Stimulated activated naive B cell treated with anti-CD40 and anti-IgM and Interleukin-4, amounts not matched to agents 10 μg/mL and 1 μg/mL and 100 μg/mL, for 72 hours (primary cell): Measurements from ENCODE around the gene PPP1R37.

Experiments
- ATAC-seq, 2 donors: fragments of 150-1000 bp; cut with Tn5 transposase; replicated peaks; 2 replicates each; pipeline ENCODE4 v1.10.0; 2021; ENCODE audit warnings: moderate library complexity in 1 of 2
- DNase-seq: peaks from one replicate; pipeline ENCODE4 v3.0.0; 2021
- H3K27ac Mint-ChIP-seq: one replicate; pipeline ENCODE4 v1.8.0; 2022; ENCODE audit warnings: mild to moderate bottlenecking, mixed read lengths
- H3K27me3 Mint-ChIP-seq, 2 donors: one replicate each; pipeline ENCODE4 v1.8.0; 2022; ENCODE audit warnings: mixed read lengths in 2 of 2
- H3K36me3 Mint-ChIP-seq, 2 donors: one replicate each; pipeline ENCODE4 v1.8.0; 2022; ENCODE audit warnings: mixed read lengths in 2 of 2, mild to moderate bottlenecking in 1 of 2
- H3K4me1 Mint-ChIP-seq, 2 donors: one replicate each; pipeline ENCODE4 v1.8.0; 2022; ENCODE audit warnings: mixed read lengths in 2 of 2, mild to moderate bottlenecking in 1 of 2
- H3K4me3 Mint-ChIP-seq, 2 donors: one replicate each; pipeline ENCODE4 v1.8.0; 2022; ENCODE audit warnings: mild to moderate bottlenecking in 2 of 2, mixed read lengths in 2 of 2, moderate library complexity in 1 of 2
- H3K9me3 Mint-ChIP-seq, 2 donors: one replicate each; pipeline ENCODE4 v1.8.0; 2022; ENCODE audit warnings: mixed read lengths in 2 of 2, mild to moderate bottlenecking in 1 of 2

The PPP1R37 gene

DNA sequence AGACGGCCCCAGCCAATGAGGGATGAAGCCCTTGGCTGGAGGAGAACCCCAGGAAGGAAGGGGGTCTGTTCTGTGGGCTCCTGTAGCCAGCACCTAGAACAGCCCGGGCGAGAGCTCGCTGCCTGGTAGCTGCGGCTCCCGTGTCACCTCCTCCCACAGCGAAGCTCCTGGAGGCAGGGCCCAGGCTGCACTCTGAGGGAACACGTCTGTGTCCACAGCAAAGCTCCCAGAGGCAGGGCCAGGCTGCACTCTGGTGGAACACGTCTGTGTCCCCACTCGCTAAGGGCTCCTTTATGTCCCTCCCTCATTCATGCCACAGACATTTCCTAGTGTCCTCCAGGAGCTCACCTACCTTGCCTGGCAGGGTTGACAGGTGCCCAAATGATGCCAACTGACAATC is 76.6 kb downstream of the PPP1R37 start:
- no peak overlapping the region for H3K27ac Mint-ChIP-seq
- H3K4me3 Mint-ChIP-seq: no peak overlapping the region
- DNase-seq (no peak), ATAC-seq (no peak)
- no peaks in the 10 kb centered on the region for H3K27me3 Mint-ChIP-seq
- peaks cover 30 to 42% of the 10 kb centered on the region in 2 donors for H3K4me1 Mint-ChIP-seq
- H3K36me3 Mint-ChIP-seq: peaks cover 0 to 7% of the 10 kb centered on the region in 2 donors
- no peaks in the 10 kb centered on the region for H3K9me3 Mint-ChIP-seq

DNA sequence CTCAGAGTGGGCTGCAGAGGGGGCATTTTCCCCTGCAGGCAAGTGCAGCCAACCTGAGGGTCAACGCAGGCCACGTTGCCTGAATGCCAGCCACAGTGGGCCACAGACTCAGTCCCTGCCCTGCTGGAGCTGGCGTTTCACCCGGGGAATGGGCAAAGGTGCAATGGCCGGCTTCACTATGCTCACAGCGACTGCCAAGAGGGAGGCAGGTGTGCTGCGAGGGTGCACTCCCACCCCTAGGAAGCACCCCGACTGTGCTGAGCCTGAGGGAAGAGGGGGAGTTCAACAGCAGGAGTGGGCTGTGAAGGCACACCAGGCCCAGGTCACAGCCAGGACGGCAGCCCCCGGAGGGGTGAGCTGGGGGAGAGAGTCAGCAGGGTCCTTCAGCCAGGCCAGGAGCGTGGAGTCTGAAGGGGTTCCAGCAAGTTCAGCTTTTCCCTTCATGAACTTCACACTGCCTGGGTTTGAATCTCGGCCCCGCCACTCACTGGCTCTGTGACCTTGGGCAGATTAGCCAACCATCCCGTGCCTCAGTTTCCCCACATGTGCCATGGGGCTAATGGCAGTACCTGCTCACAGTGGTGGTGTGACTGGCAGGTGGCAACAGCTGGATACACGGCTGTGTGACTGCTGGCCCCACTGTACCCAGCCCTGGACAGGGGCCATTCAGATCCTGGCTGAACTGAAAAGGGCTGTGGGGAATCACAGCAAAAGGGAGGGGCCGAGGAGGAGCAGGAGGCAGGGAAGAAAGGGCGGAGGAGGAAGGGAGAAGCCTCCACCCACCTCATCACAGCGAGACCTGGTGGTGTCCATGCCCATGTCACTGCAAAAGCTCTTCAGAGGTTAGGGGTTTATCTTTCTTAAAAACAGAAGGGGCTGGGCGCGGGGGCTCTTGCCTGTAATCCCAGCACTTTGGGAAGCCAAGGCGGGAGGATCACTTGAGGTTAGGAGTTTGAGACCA is 77.4 kb downstream of the PPP1R37 start:
- Mint-ChIP-seq H3K27ac (no peak overlapping the region), H3K9me3 (no peaks in the 10 kb centered on the region), H3K4me1 (peaks cover 27 to 37% of the 10 kb centered on the region in 2 donors), H3K27me3 (no peaks in the 10 kb centered on the region), H3K36me3 (peaks cover 0 to 7% of the 10 kb centered on the region in 2 donors), H3K4me3 (no peak overlapping the region)
- no peak for DNase-seq
- ATAC-seq: no peak

DNA sequence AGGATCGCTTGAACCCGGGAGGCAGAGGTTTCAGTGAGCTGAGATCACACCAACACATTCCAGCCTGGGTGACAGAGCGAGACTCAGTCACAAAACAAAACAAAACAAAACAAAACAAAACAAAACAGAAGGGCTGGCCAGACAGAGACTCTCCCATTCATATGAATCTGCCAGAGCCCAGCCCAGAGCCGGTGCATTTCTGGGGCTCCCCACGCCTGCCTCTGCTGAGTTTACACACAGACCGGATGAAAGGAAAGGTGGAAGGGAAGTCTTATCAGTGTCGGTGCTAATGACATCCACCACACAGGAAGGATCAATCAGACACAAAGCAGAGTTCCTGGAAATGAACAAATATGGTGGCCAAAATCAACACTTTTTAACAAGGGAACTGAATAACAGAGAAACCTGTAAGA is 78.2 kb downstream of the PPP1R37 start:
- Mint-ChIP-seq H3K9me3 (no peaks in the 10 kb centered on the region), H3K4me3 (peak overlapping the region in 1 of 2 donors; percentile 26), H3K36me3 (peaks cover 0 to 7% of the 10 kb centered on the region in 2 donors), H3K27ac (peak overlapping the region; percentile 79), H3K27me3 (no peaks in the 10 kb centered on the region), H3K4me1 (peaks cover 24 to 37% of the 10 kb centered on the region in 2 donors)
- ATAC-seq (peak; percentile 50 to 66), DNase-seq (no peak)

DNA sequence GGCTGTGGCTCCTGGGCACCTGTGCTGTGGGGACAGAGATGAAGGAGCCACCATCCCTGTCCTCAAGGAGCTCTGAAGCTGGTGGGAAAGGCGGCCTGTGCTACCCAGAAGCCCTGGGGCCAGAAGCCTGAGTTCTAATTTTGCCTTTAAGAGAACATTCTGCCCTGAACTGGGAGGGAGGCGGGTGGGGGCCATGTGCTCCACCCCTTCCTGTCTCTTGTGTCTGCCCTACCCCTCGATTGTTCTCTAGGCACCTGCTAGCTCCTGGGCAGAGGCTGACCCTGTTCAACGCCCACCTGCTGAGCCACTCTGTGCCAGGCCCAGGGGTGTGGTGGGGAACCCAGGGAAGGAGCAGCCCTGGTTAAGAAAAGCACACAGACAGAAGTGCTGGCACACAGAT is 79.2 kb downstream of the PPP1R37 start:
- H3K27me3 Mint-ChIP-seq: no peaks in the 10 kb centered on the region
- no peaks in the 10 kb centered on the region for H3K9me3 Mint-ChIP-seq
- peak; percentile 25 to 36 for ATAC-seq
- H3K4me1 Mint-ChIP-seq: peaks cover 22 to 39% of the 10 kb centered on the region in 2 donors
- H3K36me3 Mint-ChIP-seq: peaks cover 0 to 4% of the 10 kb centered on the region in 2 donors
- DNase-seq: no peak
- H3K27ac Mint-ChIP-seq: no peak overlapping the region
- no peak overlapping the region for H3K4me3 Mint-ChIP-seq

DNA sequence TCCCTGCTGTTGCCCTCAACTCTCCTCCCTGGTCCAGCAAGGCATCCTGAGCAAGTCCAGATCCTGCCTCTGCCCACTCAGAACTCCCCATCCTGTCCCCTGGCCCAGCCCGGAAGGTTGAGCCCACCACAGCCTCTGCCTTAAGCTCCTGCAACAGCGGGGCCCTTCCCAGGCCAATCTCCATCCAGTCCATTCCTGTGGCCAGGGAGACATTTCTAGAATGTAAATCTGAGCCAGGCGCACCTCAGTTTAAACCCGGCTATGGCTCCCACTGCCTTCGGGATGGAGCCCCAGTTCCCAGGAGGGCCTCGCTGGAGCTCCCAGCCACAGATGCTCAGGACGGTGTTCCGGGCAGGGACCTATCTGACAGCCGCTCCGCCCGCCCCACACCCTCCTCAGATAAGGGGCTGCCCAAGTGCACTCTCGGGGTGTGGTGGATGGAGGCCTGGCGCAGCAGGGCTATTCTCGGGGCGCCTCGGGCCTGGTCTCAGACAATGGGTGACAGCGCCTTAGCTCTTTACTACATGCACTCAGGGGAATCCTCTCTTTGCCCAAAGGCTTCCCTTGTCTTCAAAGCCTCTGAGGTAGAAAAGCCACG is 79.7 kb downstream of the PPP1R37 start:
- Mint-ChIP-seq H3K27ac (no peak overlapping the region), H3K36me3 (peaks cover 0 to 4% of the 10 kb centered on the region in 2 donors), H3K9me3 (no peaks in the 10 kb centered on the region), H3K27me3 (no peaks in the 10 kb centered on the region), H3K4me3 (no peak overlapping the region), H3K4me1 (peaks cover 22 to 43% of the 10 kb centered on the region in 2 donors)
- ATAC-seq: no peak
- no peak for DNase-seq

DNA sequence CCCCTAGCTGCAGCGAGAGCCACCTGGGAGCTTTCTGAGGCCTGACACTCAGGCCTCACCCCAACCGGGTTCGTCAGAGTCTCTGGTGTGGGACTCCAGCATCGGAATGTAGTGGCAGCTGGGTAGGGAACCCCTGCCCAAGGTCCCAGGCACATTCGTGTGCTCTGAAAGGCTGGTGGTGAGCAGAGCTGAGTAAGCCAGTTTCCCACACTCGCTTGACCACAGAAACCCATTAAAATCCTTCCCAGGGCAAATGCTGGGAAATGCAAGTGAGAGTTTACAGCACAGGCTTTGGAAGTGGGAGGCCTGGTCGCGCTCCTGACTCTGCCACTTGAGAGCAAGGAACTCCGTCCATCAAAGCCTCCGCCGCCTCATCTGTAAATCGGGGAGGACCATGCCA is 80.8 kb downstream of the PPP1R37 start:
- Mint-ChIP-seq H3K4me3 (no peak overlapping the region), H3K4me1 (peaks cover 22 to 43% of the 10 kb centered on the region in 2 donors), H3K9me3 (no peaks in the 10 kb centered on the region), H3K27ac (peak overlapping the region; percentile 91), H3K36me3 (peaks cover 0 to 4% of the 10 kb centered on the region in 2 donors), H3K27me3 (no peaks in the 10 kb centered on the region)
- ATAC-seq: no peak
- DNase-seq: no peak

DNA sequence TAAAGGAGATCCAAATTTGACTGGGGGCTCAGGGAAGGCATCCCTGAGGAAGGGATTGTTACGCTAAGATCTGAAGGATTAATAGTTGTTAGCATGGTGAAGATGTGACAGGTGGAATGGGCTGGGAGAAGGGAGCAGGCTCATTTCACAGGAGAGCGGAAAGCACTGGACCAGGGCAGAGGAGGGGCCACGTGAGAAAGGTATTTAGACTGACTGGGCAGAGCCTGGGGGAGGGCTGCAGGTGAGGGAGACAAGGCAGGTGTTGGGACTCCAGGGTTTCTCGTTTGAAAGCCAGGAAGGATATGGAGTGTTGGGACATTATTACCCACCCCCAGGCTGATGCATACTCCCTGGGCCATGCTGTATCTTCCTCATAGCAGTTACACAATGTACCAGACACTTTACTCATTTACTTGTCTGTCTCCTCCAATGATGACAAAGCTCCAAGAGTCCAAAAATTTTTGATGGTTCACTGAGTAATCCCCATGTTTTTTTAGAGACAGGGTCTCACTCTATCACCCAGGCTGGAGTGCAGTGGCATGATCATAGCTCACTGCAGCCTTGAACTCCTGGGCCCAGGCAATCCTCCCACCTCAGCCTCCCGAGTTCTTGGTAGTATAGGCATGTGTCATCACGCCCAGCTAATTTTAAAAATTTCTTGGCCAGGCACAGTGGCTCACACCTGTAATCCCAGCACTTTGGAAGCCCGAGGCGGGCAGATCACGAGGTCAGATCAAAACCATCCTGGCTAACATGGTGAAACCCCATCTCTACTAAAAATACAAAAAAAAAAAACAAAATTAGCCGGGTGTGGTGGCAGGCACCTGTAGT is 82.8 kb downstream of the PPP1R37 start:
- peaks cover 0 to 4% of the 10 kb centered on the region in 2 donors for H3K36me3 Mint-ChIP-seq
- no peak overlapping the region for H3K27ac Mint-ChIP-seq
- H3K4me1 Mint-ChIP-seq: peaks cover 26 to 52% of the 10 kb centered on the region in 2 donors
- ATAC-seq (no peak), DNase-seq (no peak)
- peak overlapping the region in 1 of 2 donors; percentile 15 for H3K4me3 Mint-ChIP-seq
- no peaks in the 10 kb centered on the region for H3K9me3 Mint-ChIP-seq
- H3K27me3 Mint-ChIP-seq: no peaks in the 10 kb centered on the region

DNA sequence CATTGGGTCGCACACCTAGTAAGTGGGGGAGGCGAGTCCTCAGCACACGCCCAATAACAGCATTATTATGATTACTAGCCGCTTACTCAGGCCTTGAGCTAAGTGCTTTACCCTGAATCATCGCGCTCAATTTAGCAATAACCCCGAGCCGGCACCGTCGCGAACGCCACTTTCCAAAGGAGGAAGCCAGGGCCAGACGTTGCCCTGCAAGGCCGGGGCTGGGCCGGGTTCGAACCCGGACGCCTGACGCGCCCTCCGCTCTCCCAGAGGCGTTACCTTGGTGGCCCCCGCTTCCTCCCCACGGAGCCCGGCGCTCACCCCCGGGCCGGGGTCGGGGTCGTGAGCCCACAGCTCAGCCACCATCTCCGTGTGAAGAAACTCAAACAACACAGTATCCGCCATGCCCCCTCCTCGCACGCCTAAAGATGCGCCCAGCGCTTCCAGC is 84.9 kb downstream of the PPP1R37 start, which contains the start of gene TRAPPC6A:
Gene TRAPPC6A, minus strand, starts transcription at position 421 of the 445 bp plus-strand sequence. Its CDS starts 19 bp downstream, at position 402.
- DNase-seq (no peak), ATAC-seq (peak; percentile 5 to 6)
- Mint-ChIP-seq H3K27me3 (no peaks in the 10 kb centered on the region), H3K4me1 (peaks cover 23 to 50% of the 10 kb centered on the region in 2 donors), H3K27ac (peak within 1 kb of the TSS; percentile 97), H3K36me3 (peaks cover 10 to 18% of the 10 kb centered on the region in 2 donors), H3K4me3 (peak within 1 kb of the TSS; percentile 86 to 90), H3K9me3 (no peaks in the 10 kb centered on the region)

DNA sequence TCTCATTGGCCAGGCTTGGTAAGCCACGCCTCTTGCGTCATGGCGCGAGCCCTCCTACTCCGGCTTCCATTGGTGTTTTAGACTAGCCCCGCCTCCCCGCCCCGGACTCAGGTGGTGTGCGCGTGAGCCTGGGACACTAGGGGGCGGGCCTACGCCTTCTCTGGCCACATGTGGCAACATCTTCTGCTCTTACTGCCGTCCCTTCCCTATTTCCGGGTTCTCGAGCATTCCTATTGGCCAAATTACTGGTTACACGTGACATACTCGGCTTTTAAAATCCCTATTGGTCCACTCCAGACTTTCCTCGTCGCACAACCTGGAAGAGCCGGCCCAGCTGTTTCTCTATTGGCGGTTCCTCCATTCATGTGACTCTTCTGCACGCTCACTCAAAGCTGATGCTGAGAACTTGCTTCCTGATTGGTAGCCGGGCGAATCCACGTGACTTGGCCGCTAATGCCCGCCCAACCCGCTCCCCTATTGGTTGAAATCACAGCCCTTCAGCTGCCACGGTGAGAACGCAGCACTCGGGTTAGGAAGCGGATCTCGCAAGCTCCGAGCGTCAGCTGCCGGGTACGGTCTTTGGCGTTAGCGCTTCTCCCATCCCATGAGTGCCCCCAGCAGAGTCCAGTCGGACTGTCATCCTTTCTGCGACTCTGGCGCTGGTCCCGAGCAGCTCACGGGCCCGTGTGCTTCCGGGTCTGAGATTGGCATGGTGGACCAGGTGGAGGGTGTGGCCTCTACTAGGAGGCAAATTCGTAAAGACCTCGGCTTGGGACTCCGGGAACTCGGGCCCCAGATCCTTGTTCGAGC is 85.5 kb downstream of the PPP1R37 start, which contains the start of gene BLOC1S3:
Gene BLOC1S3, plus strand, starts transcription at position 523 of the 810 bp plus-strand sequence. CDS start 513 bp downstream, outside the sequence.
- DNase-seq (peak; percentile 99), ATAC-seq (peak; percentile 88 to 92)
- Mint-ChIP-seq H3K27ac (peak within 1 kb of the TSS; percentile 97), H3K4me1 (peaks cover 22 to 49% of the 10 kb centered on the region in 2 donors), H3K4me3 (peak within 1 kb of the TSS; percentile 86 to 90), H3K36me3 (peaks cover 11 to 20% of the 10 kb centered on the region in 2 donors), H3K9me3 (no peaks in the 10 kb centered on the region), H3K27me3 (no peaks in the 10 kb centered on the region)

DNA sequence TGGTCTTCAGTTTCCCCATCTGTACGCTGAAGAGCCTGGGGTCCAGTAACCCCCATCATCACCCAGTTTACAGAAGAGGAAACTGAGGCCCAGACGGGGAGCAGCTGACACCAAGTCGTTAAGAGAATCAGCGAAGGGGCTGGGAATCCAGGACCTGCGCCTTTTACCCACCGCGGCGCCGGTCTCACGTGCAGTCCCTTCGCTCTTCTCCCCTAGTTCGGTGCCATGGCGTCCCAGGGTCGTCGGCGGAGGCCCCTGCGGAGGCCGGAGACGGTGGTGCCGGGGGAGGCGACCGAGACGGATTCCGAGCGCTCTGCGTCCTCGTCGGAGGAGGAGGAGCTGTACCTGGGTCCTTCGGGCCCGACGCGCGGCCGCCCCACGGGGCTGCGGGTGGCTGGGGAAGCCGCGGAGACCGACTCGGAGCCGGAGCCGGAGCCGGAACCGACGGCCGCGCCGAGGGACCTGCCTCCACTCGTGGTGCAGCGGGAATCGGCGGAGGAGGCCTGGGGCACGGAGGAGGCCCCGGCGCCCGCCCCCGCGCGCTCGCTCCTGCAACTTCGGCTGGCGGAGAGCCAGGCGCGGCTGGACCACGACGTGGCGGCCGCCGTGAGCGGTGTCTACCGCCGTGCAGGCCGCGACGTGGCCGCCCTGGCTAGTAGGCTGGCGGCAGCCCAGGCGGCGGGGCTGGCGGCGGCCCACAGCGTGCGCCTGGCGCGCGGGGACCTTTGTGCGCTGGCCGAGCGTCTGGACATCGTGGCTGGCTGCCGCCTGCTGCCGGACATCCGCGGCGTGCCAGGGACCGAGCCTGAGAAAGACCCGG is 86.3 kb downstream of the PPP1R37 start:
- Mint-ChIP-seq H3K36me3 (peaks cover 11 to 20% of the 10 kb centered on the region in 2 donors), H3K27ac (peak overlapping the region; percentile 97), H3K4me3 (peak overlapping the region; percentile 86 to 90), H3K9me3 (no peaks in the 10 kb centered on the region), H3K27me3 (no peaks in the 10 kb centered on the region), H3K4me1 (peaks cover 21 to 48% of the 10 kb centered on the region in 2 donors)
- DNase-seq: peak; percentile 33
- peak in 1 of 2 donors; percentile 10 for ATAC-seq

DNA sequence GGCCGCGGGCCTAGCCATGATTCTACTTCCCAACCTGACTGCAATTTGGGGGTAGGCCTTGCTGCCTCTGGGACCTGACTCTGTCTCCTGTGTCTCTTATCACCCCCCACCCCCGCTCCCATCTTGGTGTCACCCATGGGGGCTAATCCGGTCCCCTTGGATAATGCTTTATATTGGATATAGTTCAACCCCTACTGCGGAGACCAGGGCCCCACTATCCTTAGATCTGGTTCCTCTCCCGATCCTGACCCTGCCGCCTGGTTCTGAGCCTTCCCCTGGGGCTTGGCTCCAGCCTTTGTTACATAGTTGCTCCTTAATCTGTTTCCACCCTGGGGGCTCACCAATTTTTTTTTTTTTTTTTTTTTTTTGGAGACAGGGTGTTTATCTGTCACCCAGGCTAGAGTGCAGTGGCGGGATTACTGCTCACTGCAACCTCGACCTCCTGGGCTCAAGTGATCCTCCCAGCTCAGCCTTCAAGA is 87.0 kb downstream of the PPP1R37 start:
- no peaks in the 10 kb centered on the region for H3K27me3 Mint-ChIP-seq
- DNase-seq (no peak), ATAC-seq (no peak)
- H3K4me3 Mint-ChIP-seq: peak overlapping the region; percentile 78 to 86
- H3K27ac Mint-ChIP-seq: peak overlapping the region; percentile 56
- peaks cover 23 to 55% of the 10 kb centered on the region in 2 donors for H3K4me1 Mint-ChIP-seq
- peaks cover 11 to 20% of the 10 kb centered on the region in 2 donors for H3K36me3 Mint-ChIP-seq
- H3K9me3 Mint-ChIP-seq: no peaks in the 10 kb centered on the region

DNA sequence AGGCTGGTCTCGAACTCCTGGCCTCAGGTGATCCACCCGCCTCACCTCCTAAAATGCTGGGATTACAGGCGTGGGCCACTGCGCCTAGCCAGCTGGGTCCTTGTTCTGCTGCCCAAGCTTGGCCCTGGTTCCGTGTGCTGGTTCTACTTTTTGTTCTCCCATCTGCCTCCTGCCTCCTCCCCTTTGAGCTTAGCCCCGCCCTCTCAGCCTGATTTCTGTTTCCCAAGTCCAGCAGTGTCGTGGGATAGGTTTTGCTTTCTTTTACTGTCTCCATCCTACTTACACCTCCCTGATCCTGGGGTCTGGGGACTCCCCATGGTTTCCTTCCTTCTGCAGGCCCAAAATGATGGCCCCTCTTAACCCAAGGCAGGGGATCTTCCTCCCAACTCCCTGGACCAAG is 88.0 kb downstream of the PPP1R37 start:
- Mint-ChIP-seq H3K4me1 (peaks cover 25 to 54% of the 10 kb centered on the region in 2 donors), H3K27me3 (no peaks in the 10 kb centered on the region), H3K36me3 (peaks cover 11 to 16% of the 10 kb centered on the region in 2 donors), H3K4me3 (peak overlapping the region; percentile 69 to 86), H3K27ac (peak overlapping the region; percentile 56), H3K9me3 (no peaks in the 10 kb centered on the region)
- ATAC-seq (no peak), DNase-seq (no peak)
